MM.1S (cell line): Measurements from ENCODE around the gene PI3.

Experiments used
- EZH2 ChIP-seq: fragments of 300-600 bp; sonication (generic); optimal IDR thresholded peaks from 2 replicates; pipeline ENCODE3; 2017; ENCODE audit warnings: low read depth, mild to moderate bottlenecking, antibody characterized with exemption, low read length, mixed read lengths
- EZH2phosphoT487 ChIP-seq: fragments of 300-600 bp; sonication (generic); IDR thresholded peaks from 2 replicates; pipeline ENCODE4 v1.6.1; 2018; ENCODE audit warnings: antibody characterized with exemption, low read length
- TF ChIP-seq, protein P1 (sequence below): fragments of 300-600 bp; sonication (generic); IDR thresholded peaks from 2 replicates; pipeline ENCODE4 v1.5.1; 2016; ENCODE audit warnings: antibody characterized with exemption, low read length, mixed read lengths

DNA sequence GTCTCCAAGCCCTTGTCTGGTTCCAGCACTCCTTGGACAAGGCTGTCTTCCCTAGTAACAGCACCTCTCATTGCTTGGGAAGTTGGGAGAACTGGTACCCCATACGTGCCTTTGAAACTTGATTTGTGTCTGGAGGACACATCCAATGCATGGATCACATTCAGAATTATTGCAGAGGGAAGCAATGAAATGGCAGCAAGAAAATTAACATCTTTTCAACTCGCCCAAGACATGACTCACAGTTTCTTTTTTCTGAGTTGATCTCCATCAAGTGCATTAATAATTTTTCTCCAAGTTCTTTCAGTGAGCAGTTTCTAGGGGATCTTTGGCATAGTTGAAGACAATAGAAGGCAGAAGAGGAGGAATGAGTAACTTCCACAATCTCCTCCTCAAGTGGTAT lies 22.3 kb upstream of the PI3 start:
- TF ChIP-seq, protein P1, sequence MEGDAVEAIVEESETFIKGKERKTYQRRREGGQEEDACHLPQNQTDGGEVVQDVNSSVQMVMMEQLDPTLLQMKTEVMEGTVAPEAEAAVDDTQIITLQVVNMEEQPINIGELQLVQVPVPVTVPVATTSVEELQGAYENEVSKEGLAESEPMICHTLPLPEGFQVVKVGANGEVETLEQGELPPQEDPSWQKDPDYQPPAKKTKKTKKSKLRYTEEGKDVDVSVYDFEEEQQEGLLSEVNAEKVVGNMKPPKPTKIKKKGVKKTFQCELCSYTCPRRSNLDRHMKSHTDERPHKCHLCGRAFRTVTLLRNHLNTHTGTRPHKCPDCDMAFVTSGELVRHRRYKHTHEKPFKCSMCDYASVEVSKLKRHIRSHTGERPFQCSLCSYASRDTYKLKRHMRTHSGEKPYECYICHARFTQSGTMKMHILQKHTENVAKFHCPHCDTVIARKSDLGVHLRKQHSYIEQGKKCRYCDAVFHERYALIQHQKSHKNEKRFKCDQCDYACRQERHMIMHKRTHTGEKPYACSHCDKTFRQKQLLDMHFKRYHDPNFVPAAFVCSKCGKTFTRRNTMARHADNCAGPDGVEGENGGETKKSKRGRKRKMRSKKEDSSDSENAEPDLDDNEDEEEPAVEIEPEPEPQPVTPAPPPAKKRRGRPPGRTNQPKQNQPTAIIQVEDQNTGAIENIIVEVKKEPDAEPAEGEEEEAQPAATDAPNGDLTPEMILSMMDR, result no peak
- TF ChIP-seq EZH2phosphoT487, result no peak
- TF ChIP-seq EZH2, result no peak
